Measurements from ENCODE around the gene MDN1.
A peak's percentile ranks its signal among the peaks of the same experiment; 100 is the strongest.

MDN1 gene

GRCh38 chr6:89689732-89690131 is 129.9 kb downstream of the MDN1 start:
- peak; percentile 75 for DNase-seq

DNA sequence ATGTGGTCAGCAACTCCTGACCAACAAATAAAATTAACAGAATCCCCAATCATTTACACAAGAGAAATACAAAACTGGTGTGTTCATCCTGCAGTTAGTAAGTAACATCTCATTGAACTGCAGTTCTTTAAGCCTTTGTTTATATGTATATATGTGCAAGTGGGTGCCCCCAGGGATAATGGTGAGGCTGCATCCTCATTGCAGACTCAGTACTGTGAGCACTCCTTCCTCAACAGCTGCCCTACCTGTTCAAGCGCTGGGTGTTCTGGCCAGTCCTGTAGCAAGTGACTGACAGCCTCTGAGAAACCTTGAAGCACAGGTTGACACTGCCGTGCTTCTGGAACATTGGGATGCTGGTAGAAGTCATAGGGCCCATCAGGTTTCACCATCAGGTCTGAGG is 131.3 kb downstream of the MDN1 start:
- DNase-seq, result no peak

DNA sequence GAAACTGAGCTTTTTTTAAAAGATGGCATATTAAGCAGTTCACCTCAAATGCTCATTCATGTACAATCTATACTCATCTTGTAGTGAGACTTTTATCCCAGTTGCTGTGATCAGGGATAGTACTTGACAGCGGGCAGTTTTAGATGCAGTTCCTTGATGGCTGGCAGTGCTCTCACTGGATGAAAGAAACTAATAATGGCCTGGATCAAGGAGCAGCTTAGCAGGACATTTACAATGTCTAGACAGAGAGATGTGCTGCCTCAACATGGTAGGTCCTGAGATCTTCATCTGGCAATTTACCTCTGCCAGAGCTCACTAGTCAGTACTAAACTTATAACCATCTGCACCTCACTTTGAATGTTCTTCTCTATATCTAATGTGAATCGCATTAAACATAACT is 134.3 kb downstream of the MDN1 start:
- DNase-seq, result no peak

DNA sequence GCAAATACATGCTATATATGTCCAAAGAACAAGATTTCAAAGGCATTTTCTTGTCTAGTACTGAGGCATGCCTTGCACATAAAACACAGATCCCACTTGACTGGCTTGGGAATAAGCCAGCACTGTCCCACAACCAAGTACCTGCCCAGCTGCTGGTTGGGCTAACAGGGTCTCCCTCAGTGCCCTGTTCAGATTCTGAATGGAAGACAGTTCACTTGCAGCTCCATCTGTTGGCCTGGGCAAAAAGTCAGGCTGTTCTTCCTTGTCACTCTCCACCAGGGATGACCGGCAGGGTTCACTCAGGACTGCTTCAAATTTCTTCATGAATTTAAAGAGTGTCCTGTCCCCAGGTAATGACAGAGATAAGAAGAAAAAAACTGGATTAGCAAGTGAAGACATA is 136.6 kb downstream of the MDN1 start:
- DNase-seq, result no peak

GRCh38 chr6:89681983-89682564 is 137.5 kb downstream of the MDN1 start:
- no peak for DNase-seq

- DNase-seq, result no peak
Observed at GRCh38 chr6:89680551-89680950, 139.0 kb downstream of the MDN1 start.

DNA sequence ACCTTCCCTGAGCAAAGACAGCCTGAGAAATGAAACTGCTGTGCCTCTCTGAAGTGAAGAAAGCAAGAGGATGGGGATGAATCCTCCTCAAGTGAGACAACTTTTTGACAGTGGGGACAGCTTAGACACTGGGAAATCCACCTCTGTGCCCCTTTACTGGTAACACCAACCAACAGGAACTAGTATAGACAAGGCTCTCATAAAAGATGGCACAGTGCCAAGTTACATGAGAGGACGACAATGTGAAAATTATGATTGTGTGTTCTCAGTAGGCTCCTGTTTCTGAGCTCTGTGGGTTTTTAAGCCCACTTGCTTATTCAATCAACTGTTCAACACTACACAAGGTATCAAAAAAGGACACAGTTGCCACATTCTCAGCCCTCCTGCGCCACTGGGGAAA is 139.4 kb downstream of the MDN1 start:
- no peak for DNase-seq

DNA sequence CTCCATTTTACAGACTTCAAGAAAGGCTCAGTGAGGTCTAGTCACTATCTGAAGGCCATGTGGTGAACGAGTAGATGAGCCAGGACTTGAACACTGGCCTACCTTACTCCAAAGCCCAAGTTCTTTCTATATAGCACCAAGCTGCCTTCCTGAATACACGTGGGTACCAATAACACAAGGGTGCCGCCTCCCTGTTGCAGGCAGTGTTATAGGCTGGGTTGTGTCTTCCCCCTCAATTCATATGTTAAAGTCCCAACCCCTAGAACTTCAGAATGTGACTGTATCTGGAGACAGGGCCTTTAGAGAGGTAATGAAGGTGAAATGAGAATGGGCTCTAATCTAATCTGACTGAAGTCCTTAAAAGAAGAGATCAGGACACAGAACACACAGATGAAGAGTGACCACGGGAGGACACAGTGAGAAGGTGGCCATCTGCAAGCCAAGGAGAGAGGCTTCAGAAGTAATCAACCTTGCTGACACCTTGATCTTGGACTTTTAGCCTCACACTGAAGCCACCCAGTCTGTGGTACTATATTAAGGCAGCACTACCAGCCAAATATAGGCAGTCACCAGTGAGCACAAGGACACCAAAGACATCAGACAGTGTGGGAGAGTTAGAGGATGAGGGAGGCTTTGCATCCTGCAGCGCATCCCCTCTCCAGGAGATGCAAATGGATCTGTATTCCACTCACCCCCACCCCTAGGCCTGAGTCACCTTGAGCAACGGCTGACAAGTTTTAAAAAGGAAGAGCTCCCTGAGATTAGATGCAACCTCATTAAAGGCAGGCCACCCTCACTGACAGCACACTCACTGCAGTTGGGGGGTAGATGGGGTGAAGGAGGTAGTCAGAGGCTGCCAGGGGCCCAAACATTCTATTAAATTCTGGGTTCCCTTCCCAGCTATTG is 140.1 kb downstream of the MDN1 start:
- DNase-seq, result no peak

DNA sequence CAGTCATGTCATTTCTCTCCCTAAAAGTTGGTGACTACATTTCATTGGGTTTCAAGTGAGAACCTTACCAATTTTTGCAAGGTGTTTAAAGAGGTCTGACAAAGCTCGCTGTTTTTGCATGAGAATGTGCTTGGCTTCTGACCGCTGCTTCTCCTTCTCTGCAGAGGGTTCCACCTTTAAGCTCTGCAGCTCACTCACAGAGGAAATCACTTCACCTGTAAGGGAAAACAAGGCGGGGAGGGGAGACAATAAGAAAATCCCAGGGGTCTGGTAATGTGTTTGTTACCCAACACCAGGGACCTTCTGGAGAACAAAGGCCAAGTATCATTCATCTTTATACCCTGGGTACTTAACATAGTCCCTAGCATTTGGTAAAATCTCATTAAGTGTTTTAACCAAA is 141.1 kb downstream of the MDN1 start:
- no peak for DNase-seq

DNA sequence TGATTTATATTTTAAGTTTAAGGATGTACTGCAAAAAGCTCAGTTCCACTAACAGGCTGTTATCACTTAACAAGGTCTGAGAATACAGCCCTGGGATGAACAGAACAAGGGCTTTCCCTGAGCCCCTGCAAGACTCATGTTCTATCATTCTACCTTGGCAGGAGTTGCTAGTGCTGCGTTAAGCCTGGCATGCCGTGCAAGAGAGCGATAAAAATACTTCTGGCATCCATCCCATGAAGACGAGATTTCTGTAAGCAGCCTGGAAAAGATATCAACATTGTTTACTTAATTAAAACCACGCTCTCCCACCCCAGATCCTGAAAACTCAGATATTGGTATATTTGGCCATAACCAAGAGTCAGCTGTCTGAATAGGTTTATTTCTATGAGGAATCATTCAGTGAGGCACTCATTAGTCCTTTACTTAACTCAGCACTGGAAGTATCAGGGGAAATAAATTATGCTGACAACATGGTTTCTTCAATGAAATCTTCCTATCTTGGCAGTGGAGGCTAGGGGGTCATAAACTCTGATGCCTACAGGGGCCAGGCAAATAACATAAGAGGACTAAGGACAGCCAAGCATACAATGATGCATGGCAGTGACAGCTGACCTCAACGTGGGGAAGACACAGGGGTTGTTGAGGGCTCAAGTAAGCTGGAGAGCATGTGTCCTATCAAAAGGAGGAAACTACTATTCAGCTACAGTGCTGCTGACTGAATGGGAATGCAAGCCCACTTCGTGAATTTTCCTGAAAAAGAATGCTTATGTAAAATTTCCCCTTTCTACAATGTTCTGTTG is 143.4 kb downstream of the MDN1 start:
- DNase-seq, result no peak

DNA sequence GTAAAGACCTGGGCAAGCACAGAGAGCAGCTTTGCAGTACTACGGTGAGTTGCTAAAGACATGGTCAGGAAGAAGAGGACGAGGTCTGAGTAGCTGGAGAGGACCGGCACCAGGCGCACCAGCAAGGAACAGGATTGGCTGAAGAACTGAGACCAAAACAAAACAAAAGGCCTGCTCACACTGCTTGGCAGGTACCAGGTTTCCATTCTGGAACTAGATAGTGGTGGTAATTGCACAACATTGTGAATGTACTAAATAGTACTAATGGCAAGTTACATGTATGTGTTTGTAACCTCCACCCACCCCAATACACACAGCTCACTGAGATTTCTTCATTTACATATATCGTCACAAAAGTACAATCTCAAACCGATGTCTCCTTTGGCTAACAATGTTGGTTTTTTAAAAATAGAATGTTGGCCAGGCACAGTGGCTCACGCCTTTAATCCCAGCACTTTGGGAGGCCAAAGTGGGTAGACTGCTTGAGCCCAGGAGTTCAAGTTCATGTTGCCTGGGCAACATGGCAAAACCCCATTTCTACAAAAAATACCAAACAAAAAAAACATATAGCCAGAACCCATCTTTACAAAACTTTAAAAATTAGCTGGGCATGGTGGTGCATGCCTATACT is 148.5 kb downstream of the MDN1 start:
- no peak for DNase-seq

DNA sequence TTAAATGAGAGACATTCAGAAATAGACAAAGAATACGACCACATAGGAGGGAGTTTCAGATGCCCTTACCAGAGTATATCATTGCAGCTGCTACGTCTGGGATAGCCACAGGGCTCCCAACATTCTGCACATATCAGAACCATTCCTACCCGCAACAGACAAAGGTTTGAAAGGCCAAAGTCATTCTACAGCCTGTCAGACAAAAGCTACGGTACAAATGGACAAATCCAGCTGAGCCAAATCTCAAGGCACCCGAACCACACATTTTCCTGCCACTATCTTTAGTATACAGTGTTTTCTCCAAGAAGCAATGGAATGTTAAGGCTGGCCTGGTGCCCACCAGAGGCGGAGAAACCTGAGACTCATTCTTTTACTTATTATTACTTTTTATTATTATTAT is 150.6 kb downstream of the MDN1 start:
- no peak for DNase-seq

GRCh38 chr6:89667872-89668556 is 151.6 kb downstream of the MDN1 start:
- DNase-seq, result no peak

DNA sequence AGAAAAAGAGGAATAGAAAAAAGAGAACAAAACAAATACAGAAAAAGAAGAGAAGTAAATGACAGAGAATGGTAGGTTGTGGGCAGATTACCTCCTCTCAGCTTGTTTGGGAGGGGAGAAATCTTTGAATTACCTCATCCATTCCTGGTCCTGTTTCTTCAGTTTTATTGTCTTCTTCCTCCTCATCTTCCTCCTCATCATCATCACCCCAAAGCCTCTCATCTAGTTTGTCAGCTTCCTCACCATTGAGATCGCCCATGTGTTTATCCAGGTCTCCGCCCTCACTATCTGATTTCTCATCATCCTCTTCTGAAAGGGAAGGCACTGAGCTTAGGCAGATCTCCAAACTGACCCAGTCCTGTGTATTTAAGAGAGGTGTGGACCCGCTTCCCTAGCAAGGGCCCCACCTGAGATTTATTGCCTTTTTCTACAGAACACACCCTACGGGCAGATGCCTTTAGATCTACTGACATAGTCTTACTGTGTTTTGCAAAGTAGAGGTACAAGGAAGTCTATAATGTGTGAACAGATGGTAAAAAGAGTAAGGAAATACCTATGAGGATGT is 156.9 kb downstream of the MDN1 start:
- DNase-seq, result no peak

DNA sequence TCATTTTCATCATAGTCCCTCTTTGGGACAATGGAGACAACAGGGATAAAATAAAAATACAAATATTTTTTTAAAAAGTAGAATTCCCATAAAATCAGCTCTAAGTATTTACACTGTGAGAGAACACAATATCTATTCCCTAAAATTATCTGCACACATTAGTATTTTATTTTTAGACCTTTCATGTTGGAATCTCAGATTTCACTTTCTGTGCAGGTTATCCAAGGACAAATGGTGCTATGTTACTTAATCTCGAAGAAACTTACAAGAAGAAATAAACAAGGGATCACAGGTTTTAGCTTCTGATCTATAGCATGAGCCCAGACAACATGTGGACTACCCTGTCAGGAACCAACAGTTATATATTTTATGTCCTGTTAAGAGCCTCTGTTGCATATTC is 158.0 kb downstream of the MDN1 start:
- DNase-seq, result no peak

DNA sequence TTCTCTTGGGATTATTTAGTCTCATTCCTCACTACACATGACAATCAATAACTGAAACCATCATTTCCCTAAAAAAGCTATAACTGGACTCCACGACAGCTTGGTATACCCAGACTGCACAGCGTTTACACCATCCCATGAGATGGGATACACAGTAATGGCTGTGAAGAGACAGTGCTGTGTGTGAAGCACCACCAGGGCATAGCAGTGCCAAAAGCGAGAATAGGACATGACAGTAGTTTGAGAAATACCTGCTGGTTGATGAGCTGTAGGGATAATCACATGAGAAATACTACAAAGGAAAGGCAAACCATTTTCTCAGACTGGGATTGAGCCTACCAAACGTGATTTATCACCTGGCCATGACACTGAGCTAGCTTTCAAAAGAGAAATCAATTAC is 158.6 kb downstream of the MDN1 start:
- DNase-seq, result no peak

DNA sequence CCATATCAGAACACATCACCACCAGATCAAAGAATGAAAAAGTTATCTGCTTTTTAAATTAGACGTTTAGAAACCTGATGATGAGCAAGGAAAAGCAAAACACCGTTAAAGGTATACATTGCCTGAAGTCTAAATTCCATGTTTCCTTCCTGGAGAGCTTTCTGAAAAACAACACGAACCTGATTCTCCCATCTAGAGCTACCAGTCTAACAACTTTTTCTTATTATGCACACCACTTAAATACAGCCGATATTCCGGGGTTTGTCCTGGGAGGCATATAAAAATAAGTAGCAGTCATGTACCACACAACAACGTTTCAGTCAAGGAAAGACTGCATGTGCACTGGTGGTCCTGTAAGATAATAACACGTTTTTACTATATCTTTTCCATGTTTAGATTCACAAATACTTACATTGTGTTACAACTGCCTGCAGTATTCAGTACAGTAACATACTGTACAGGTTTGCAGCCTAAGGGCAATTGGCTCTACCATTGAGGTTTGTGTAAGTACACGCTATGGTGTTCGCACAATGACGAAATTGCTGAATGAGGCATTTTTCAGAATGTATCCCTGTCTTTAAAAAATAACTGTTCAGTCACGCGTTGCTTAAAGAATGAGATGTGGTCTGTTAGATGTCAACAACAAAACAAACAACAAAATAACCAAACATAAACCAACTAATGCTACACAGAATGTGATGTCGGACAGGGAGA is 162.0 kb downstream of the MDN1 start:
- no peak for DNase-seq

GRCh38 chr6:89655122-89655521 is 164.5 kb downstream of the MDN1 start:
- DNase-seq, result no peak

GRCh38 chr6:89650579-89650978 is 169.0 kb downstream of the MDN1 start:
- DNase-seq, result no peak

- no peak for DNase-seq
Observed at GRCh38 chr6:89649682-89650081, 169.9 kb downstream of the MDN1 start.

DNA sequence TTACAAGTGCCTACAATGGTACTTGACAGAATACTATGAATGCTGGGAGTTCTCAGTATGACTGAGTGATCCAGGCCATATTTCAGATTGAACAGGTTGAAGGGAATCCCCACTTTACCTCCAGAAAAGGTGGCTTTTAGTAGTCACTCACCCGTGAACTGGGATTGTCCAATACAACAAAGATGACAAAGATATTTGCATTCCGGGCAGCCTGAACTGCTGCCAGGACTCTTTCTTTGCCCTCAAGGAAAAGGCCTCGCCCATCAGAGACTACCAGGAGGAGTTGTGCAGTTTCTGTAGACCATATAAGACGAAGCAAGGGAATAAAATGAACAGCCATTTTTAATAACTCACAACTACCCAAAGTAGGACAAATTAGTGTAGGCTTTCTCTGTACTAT is 174.7 kb downstream of the MDN1 start:
- DNase-seq, result no peak

GRCh38 chr6:89643406-89643805 is 176.2 kb downstream of the MDN1 start:
- DNase-seq, result no peak
